ENCODE measurements around the gene FRYL.
"Not testable (repeated sequence)": the region's sequence is repeated elsewhere in the genome, so short reads cannot be mapped to it uniquely, and the experiment has no call there.

FRYL gene

DNA sequence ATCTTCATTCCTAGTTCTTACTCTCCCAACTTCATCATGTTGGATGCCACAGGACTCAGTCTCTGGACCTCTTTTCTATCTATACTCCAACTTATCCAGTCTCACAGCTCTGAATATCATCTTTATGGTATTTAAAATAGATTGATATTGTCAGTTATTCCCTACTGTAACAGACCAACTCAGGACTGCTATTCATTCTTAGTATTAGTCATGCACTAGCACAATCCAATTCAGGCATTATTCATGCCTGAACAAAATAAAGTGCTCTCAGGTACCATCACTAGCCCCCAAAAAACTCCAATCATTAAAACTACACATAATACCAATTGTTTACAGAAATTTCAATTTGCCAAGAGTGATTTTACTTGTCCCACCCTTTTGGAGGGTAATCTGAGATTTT lies 37.7 kb downstream of the FRYL start:
- DNase-seq: no peak

GRCh38 chr4:48739560-48740019 lies 40.5 kb downstream of the FRYL start:
- no peak for DNase-seq

DNA sequence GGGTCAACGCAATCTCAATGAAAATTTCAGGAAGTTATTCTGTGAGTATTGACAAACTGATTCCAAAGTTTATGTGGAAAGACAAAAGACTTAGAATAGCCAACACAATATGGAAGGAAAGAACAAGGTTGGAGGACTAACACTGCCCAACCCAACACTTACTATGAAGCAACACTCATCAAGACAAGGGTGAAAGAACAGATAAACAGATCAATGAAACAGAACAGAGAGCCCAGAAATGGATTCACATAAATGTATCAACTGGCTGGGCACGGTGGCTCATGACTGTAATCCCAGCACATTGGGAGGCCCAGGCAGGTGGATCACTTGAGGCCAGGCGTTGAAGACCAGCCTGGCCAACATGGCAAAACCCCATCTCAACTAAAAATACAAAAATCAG lies 41.2 kb downstream of the FRYL start:
- no peak for DNase-seq

GRCh38 chr4:48728906-48729496 lies 51.1 kb downstream of the FRYL start:
- DNase-seq: peak; percentile 65

- DNase-seq: no peak
Observed at GRCh38 chr4:48727666-48728459, 52.2 kb downstream of the FRYL start.

- no peak for DNase-seq
Observed at GRCh38 chr4:48725414-48725813, 54.7 kb downstream of the FRYL start.

DNA sequence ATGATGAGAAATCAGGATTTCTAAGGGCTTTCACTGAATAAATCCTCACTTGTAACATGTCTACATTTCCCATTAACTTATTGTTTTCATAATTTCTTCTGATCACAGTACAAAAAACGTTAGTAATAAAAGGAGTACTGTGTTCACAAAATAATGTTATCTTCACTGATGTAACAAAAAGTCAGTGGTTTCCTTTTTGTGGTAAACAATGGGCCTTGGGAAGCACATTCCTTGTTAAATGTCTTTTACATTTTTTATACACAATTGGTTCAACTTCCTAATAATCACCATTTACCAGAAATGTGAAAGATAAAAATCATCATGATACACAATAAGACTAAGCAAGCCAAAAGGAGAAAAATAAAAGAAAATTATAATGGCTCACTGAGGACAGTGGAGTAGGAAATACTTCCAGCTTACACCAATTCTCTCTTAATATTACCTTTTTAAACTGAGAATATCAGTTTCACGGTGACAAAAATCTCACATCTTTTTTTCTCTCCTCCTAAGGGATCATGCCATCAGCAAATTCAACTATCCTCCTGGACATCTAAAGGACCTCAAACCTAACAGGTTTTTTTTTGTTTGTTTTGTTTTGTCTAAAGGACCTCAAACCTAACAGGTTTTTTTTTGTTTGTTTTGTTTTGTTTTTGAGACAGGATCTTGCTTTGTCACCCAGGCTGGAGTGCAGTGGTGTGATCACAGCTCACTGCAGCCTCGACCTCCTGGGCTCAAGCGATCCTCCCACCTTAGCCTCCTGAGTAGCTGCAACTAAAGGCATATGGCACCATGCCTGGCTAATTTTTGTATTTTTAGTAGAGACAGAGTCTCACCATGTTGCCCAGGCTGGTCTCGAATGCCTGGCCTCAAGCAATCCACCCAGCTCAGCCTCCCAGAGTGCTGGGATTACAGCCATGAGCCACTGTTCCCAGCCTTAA lies 57.3 kb downstream of the FRYL start:
- no peak for DNase-seq

DNA sequence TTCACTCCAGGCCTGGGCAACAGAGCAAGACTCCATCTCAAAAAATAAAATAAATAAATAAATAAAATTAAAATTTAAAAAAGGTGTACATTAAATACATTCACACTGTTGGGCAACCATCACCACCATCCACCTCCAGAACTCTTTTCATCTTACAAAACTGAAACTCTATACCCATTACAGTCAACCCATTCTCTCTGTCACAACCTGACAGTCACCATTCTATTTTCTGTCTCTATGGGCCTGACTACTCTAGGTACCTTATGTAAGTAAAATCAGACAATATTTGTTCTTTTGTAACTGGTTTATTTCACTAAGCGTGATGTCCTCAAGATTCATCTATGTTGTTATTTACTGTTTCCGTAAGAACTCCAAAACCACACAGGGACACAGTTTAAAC lies 59.6 kb downstream of the FRYL start:
- no peak for DNase-seq

GRCh38 chr4:48718818-48719465 lies 61.1 kb downstream of the FRYL start:
- DNase-seq: no peak

GRCh38 chr4:48716285-48716684 lies 63.8 kb downstream of the FRYL start:
- DNase-seq: not testable (repeated sequence)

DNA sequence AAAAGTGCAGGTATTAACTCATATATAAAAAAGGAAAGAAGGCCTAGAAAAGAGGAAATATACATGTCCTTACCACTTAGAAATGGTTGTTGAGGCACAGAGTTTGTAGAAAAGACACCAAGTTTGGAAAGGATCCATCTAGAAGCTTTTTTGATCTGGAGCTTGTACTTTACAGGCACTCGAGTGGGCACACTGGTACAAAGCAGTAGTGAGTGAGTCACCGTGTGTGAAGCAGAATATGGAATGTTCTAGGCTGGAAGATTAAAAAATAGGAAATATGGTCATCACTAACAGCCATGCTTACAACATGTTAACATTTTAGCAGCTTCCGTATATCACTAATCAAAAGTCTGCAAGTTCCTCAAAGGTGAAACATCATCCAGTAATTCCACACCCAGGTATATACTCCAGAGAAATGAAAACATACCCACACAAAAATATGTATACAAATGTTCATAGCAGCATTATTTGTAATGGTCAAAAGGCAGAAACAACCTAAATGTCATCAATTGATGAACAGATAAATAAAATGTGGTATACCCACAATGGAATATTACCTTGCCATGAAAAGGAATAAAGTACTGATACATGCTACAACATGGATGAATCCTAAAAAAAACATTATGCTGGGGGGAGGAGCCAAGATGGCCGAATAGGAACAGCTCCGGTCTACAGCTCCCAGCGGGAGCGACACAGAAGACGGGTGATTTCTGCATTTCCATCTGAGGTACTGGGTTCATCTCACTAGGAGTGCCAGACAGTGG lies 69.5 kb downstream of the FRYL start:
- no peak for DNase-seq

GRCh38 chr4:48709901-48710300 lies 70.2 kb downstream of the FRYL start:
- DNase-seq: no peak

- no peak for DNase-seq
Observed at GRCh38 chr4:48708610-48709009, 71.5 kb downstream of the FRYL start.

GRCh38 chr4:48706736-48707135 lies 73.3 kb downstream of the FRYL start:
- DNase-seq: no peak

DNA sequence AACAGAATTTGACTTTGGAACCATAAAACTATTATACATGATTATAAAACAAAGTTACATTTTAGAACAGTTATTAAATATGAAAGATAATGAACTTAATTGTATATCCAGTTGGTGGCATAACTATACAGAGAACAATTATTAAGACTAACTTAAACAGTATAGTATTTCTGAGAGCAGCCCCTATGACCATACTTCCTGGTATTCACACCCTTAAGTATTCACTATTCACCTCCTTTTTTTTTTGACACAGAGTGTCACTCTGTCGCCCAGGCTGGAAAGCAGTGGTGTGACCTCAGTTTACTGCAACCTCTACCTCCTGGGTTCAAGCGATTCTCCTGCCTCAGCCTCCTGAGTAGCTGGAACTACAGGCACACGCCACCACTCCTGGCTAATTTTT lies 74.5 kb downstream of the FRYL start:
- DNase-seq: no peak

DNA sequence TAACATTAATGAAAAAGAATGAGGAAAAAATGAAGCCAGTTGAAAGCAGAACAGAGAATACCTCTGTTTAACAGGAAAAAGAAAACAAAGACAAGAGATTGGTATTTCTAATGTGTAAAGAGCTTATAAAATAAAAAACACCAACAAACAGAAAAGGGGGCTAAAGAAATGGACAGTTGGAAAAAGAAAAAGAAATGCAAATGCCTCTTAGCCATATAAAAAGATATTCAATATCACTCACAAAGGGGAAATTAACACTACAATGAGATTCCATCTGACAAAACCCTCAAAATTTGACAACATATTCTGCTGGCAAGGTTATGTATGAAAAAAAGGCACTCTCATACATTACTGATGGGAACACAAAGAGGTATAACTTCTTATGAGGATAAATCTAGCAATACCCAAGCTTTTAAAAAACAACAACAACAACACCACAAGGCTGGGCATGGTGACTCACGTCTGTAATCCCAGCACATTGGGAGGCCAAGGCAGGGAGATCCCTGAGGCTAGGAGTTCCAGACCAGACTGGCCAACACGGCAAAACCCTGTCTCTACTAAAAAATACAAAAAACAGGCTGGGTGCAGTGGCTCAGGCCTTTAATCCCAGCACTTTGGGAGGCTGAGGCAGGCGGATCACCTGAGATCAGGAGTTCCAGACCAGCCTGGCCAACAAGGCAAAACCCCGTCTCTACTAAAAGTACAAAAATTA lies 75.8 kb downstream of the FRYL start:
- DNase-seq: no peak

- no peak for DNase-seq
Observed at GRCh38 chr4:48699475-48699874, 80.6 kb downstream of the FRYL start.

DNA sequence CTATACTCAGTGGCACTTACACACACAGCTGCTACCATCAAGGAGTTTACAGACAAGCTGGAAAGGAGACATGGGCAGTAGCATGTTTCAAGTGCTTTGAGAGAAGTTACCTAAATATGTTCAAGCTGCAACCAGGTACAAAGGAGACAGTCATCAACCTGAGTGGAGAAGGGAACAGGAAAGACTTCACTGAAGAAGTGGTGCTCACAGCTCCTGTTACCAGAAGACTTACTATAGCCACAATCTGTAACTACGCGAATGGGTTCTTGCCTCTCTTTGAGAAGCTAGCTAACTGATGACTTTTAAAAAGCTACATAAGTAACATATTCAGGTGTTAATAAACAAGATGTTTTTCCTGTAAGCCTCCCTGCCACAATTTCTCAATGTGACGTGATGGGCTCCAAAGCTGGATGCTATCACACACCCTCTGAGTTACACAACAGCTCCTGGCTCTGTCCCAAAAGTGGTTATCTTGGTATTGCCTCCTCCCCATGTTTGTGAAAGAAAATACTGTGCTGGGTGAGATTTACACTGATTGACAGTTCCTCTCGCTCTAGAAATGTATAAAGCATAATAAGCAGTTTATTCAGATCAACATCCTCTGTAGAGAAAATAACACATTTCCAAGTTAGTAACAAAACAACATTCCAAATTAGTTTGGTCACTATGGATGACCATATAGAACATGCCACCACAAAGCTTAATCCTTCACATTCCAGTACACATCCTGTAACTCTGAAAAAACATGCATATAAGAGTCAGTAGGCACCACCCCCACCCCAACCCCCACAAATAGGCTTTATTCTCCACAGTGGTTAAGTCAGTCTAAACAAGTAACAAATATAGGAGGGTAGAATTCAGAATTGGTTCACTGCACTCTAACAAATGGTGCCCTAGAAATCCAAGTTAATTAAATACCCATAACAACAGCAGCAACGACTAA lies 81.8 kb downstream of the FRYL start:
- DNase-seq: no peak

GRCh38 chr4:48697516-48697915 lies 82.6 kb downstream of the FRYL start:
- DNase-seq: not testable (repeated sequence)

DNA sequence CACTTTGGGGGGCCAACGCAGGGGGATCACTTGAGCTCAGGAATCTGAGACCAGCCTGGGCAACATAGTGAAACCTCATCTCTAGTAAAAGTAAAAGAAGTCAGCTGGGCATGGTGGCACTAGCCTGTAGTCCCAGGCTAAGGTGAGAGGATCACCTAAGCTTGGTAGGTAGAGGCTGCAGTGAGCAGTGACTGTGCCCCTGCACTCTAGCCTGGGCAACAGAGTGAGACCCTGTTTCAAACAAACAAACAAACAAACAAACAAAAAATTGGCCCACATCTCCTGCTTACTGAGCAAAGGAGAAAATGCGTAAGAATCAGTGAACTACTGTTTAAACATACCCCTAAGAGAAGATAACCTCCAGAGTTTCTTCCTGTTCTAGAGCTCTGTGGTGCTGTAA lies 85.3 kb downstream of the FRYL start:
- no peak for DNase-seq

All from activated naive CD4-positive, alpha-beta T cell treated with Interleukin-2 at 50 U/mL for 16 hours (primary cell).